ENCODE data around the gene TRPM2. TPM values are rescaled to one million over a fixed set of nuclear protein-coding genes. Genes with fewer than 3 reads are reported as not detected.

TRPM2 gene
- total and polyA plus RNA-seq, 5 donors from 2014 or later: 0.38 to 3.1 (median 1.1) TPM

DNA sequence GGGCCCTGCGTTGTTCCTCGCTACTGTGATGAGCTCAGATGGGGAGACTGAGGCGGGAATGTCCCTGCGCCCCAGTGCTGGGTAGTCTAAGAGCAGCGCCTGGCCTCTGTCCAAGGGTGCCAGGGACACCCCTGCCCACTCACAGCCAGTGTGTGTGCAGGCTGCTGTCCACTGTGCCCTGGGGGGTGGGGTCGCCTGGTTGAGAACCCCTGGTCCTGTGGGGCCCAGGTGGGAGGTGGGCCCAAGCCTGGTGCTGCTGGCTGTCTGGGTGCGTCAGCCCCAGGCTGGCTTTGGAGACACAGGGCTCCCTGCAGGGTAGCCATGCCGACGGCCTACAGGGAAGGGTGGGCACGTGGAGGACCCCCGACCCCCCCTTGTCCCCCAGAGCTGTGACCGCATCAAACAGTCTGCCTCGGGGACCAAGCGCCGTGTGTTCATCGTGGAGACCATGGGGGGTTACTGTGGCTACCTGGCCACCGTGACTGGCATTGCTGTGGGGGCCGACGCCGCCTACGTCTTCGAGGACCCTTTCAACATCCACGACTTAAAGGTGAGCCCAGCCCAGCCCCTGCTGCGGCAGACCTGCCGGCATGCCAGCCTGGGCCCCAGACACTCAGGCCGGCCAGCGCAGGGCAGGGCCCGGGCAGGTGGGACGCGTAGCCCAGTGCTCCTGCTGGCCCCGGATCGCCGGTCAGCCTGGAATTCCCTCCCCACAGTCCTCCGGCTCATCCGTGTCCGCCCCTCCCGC lies 29.1 kb upstream of the TRPM2 start:
- peaks cover 0 to 3% (median 0%) of the 10 kb centered on the region in 7 donors for H3K9me3 Mint-ChIP-seq
- H3K27me3 ChIP-seq (ENCODE audit: control insufficient read depth, insufficient read depth, low read length): no peaks in the 10 kb centered on the region
- DNase-seq (no peak), ATAC-seq (ENCODE audit: low read depth in 2 of 2) (no peak)
- H3K4me1 ChIP-seq (ENCODE audit: control insufficient read depth, insufficient read depth, low read length, poor library complexity, severe bottlenecking): no peaks in the 10 kb centered on the region
- no peak overlapping the region for H3K4me3 ChIP-seq (ENCODE audit: low read depth, low read length)
- H3K27ac ChIP-seq (ENCODE audit: insufficient read depth, low read length, poor library complexity, severe bottlenecking): no peak overlapping the region
- H3K9me3 ChIP-seq (ENCODE audit: control insufficient read depth in 2 of 2, low read length in 2 of 2): no peaks in the 10 kb centered on the region
- peaks cover 0 to 3% (median 0%) of the 10 kb centered on the region in 4 donors for H3K4me1 Mint-ChIP-seq
- peaks cover 28% of the 10 kb centered on the region for H3K36me3 ChIP-seq (ENCODE audit: control insufficient read depth, insufficient read depth, low read length)
- no peak overlapping the region for H3K27ac Mint-ChIP-seq
- H3K4me3 Mint-ChIP-seq: no peak overlapping the region
- no peaks in the 10 kb centered on the region for H3K27me3 Mint-ChIP-seq
- no peaks in the 10 kb centered on the region for H3K36me3 Mint-ChIP-seq

DNA sequence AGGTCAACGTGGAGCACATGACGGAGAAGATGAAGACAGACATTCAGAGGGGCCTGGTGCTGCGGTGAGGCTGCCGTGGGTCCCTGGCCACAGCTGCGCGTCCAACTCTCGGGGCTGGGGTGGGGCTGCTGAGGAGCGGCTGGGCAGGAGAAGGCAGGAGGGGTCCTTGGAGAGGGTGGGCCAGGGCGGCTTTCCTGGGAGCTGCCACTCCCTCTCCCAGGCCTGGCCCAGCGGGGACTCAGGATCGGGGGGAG lies 28.6 kb upstream of the TRPM2 start:
- DNase-seq: no peak
- H3K4me3 ChIP-seq (ENCODE audit: low read depth, low read length): no peak overlapping the region
- H3K36me3 ChIP-seq (ENCODE audit: control insufficient read depth, insufficient read depth, low read length): peaks cover 24% of the 10 kb centered on the region
- Mint-ChIP-seq H3K27ac (no peak overlapping the region), H3K4me3 (no peak overlapping the region), H3K27me3 (no peaks in the 10 kb centered on the region), H3K9me3 (peaks cover 0 to 3% (median 0%) of the 10 kb centered on the region in 7 donors), H3K36me3 (no peaks in the 10 kb centered on the region), H3K4me1 (peaks cover 0 to 3% (median 0%) of the 10 kb centered on the region in 4 donors)
- H3K27me3 ChIP-seq (ENCODE audit: control insufficient read depth, insufficient read depth, low read length): no peaks in the 10 kb centered on the region
- no peak for ATAC-seq (ENCODE audit: low read depth in 2 of 2)
- H3K27ac ChIP-seq (ENCODE audit: insufficient read depth, low read length, poor library complexity, severe bottlenecking): no peak overlapping the region
- no peaks in the 10 kb centered on the region for H3K4me1 ChIP-seq (ENCODE audit: control insufficient read depth, insufficient read depth, low read length, poor library complexity, severe bottlenecking)
- no peaks in the 10 kb centered on the region for H3K9me3 ChIP-seq (ENCODE audit: control insufficient read depth in 2 of 2, low read length in 2 of 2)

DNA sequence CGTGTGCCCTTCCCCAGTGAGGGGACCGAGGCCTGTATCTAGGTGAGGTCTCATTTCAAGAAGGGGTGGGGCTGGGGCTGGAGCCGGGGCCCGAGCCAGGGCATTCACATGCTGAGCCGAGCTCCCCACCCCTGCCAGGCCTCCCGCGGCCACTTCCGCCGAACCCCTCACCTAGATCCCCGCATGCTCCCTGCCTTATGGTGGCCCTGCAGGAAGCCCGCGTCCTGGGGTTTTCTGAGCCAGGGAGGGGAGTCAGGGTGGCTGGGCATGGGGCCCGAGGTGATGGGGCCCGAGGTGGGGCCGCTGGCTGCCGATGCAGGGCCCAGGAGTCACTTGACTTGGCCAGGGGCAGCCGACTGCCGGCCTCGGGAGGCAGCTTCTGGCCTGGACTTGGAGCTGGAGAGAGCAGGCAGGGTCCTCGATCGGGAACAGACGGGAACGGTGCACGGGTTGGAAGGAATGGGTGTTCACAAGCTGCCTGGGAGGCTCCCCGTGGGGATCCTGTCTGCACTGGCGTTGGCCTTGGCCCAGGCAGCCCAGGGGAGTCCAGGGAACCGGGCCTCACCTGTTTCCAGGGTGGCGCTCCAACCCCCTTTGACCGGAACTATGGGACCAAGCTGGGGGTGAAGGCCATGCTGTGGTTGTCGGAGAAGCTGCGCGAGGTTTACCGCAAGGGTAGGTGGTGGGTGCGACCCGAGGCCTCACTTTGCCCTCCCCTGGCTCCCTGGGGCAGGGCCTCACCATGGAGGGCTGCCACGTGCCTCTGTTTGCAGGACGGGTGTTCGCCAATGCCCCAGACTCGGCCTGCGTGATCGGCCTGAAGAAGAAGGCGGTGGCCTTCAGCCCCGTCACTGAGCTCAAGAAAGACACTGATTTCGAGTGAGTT lies 27.8 kb upstream of the TRPM2 start:
- no peaks in the 10 kb centered on the region for H3K36me3 Mint-ChIP-seq
- DNase-seq: no peak
- no peak overlapping the region for H3K27ac Mint-ChIP-seq
- H3K4me1 Mint-ChIP-seq: peaks cover 0 to 3% (median 0%) of the 10 kb centered on the region in 4 donors
- H3K4me3 ChIP-seq (ENCODE audit: low read depth, low read length): no peak overlapping the region
- no peaks in the 10 kb centered on the region for H3K27me3 Mint-ChIP-seq
- ATAC-seq (ENCODE audit: low read depth in 2 of 2): no peak
- no peak overlapping the region for H3K4me3 Mint-ChIP-seq
- H3K27ac ChIP-seq (ENCODE audit: insufficient read depth, low read length, poor library complexity, severe bottlenecking): no peak overlapping the region
- H3K9me3 Mint-ChIP-seq: peaks cover 0 to 3% (median 0%) of the 10 kb centered on the region in 7 donors
- H3K9me3 ChIP-seq (ENCODE audit: control insufficient read depth in 2 of 2, low read length in 2 of 2): no peaks in the 10 kb centered on the region
- H3K27me3 ChIP-seq (ENCODE audit: control insufficient read depth, insufficient read depth, low read length): no peaks in the 10 kb centered on the region
- H3K4me1 ChIP-seq (ENCODE audit: control insufficient read depth, insufficient read depth, low read length, poor library complexity, severe bottlenecking): no peaks in the 10 kb centered on the region
- H3K36me3 ChIP-seq (ENCODE audit: control insufficient read depth, insufficient read depth, low read length): peaks cover 22% of the 10 kb centered on the region

DNA sequence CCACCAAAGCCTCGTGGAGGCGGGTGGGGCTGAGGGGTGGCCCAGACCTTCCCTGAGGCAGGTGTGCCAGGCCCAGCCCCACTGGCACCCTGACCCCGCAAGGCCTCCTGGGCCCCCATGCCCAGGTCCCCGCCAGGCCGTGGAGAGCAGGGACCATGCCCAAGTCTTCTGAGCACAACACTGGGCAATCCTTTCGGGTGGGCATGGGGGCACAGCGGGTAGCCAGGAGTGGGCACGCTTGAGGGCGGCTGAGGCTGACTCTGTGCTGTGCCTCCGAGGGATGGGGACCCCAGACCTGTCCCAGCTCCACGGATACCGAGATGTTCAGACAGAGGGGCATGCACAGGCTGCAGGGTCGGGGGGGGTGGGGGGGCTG lies 27.2 kb upstream of the TRPM2 start:
- peaks cover 19% of the 10 kb centered on the region for H3K36me3 ChIP-seq (ENCODE audit: control insufficient read depth, insufficient read depth, low read length)
- Mint-ChIP-seq H3K36me3 (no peaks in the 10 kb centered on the region), H3K4me3 (no peak overlapping the region), H3K9me3 (peaks cover 0 to 3% (median 0%) of the 10 kb centered on the region in 7 donors), H3K4me1 (peaks cover 0 to 3% (median 0%) of the 10 kb centered on the region in 4 donors), H3K27ac (no peak overlapping the region), H3K27me3 (no peaks in the 10 kb centered on the region)
- H3K27me3 ChIP-seq (ENCODE audit: control insufficient read depth, insufficient read depth, low read length): no peaks in the 10 kb centered on the region
- DNase-seq (no peak), ATAC-seq (ENCODE audit: low read depth in 2 of 2) (no peak)
- H3K4me3 ChIP-seq (ENCODE audit: low read depth, low read length): no peak overlapping the region
- H3K27ac ChIP-seq (ENCODE audit: insufficient read depth, low read length, poor library complexity, severe bottlenecking): no peak overlapping the region
- H3K4me1 ChIP-seq (ENCODE audit: control insufficient read depth, insufficient read depth, low read length, poor library complexity, severe bottlenecking): no peaks in the 10 kb centered on the region
- no peaks in the 10 kb centered on the region for H3K9me3 ChIP-seq (ENCODE audit: control insufficient read depth in 2 of 2, low read length in 2 of 2)

DNA sequence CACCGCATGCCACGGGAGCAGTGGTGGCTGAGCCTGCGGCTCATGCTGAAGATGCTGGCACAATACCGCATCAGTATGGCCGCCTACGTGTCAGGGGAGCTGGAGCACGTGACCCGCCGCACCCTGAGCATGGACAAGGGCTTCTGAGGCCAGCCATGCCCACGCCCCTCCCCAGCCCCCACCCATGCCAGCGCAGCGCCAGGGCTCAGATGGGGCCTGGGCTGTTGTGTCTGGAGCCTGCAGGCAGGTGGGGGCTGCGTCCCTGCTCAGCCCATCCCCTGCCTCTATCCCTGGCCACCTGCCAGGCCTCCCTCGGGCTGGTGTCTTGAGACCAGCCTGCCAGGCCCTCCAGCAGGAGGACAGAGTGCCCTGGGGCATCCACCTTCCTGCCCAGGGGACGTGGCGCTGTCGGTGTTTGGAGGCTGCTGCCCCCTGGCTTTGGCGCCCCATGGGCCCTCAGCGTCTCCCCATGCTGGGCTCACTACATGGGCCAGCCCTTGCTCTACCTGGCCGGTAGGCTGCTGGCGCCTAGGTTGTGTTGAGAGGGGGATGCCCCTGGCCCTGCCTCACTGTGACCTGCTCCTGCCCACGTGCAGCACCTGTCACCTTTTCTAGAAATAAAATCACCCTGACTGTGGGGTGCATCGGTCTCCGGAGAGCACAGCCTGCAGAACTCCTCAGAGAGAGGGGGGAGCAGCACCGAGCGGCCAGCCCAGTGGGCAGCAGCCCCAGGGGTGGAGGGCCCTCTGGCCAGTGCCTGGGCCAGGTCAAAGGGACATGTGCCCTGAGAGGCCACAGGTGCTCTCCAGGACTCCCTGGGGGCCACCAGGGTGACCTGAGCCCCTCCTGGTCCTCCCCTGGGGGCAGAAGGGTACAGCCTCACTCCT lies 26.5 kb upstream of the TRPM2 start:
- Mint-ChIP-seq H3K4me3 (no peak overlapping the region), H3K9me3 (peaks cover 0 to 3% (median 0%) of the 10 kb centered on the region in 7 donors), H3K27ac (no peak overlapping the region), H3K4me1 (peaks cover 0 to 5% (median 0%) of the 10 kb centered on the region in 4 donors), H3K27me3 (no peaks in the 10 kb centered on the region), H3K36me3 (peaks cover 3% of the 10 kb centered on the region)
- no peak for ATAC-seq (ENCODE audit: low read depth in 2 of 2)
- H3K27ac ChIP-seq (ENCODE audit: insufficient read depth, low read length, poor library complexity, severe bottlenecking): no peak overlapping the region
- H3K4me1 ChIP-seq (ENCODE audit: control insufficient read depth, insufficient read depth, low read length, poor library complexity, severe bottlenecking): no peaks in the 10 kb centered on the region
- DNase-seq: no peak
- H3K36me3 ChIP-seq (ENCODE audit: control insufficient read depth, insufficient read depth, low read length): peaks cover 15% of the 10 kb centered on the region
- H3K4me3 ChIP-seq (ENCODE audit: low read depth, low read length): no peak overlapping the region
- H3K9me3 ChIP-seq (ENCODE audit: control insufficient read depth in 2 of 2, low read length in 2 of 2): no peaks in the 10 kb centered on the region
- H3K27me3 ChIP-seq (ENCODE audit: control insufficient read depth, insufficient read depth, low read length): no peaks in the 10 kb centered on the region

DNA sequence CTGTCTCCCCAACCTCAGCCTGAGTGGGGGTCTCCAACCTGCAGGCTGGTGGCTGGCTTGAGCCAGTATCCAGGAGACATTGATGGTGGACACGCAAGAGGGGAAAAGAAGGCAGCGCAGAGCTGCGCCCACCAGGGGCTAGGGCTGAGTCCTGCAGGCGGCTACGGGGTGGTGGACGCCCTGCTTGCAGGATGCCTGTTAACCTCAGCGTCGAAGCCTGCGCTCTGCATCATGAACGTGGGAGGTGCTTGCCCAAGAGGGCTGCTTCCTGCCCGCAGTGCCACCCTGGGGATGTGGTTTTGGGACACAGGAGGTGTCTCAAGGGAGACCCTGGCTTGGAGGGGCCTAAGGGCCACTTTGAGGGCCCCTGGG lies 25.8 kb upstream of the TRPM2 start:
- Mint-ChIP-seq H3K4me3 (no peak overlapping the region), H3K4me1 (peaks cover 0 to 6% (median 0%) of the 10 kb centered on the region in 4 donors), H3K27ac (no peak overlapping the region), H3K27me3 (no peaks in the 10 kb centered on the region), H3K9me3 (peaks cover 0 to 3% (median 0%) of the 10 kb centered on the region in 7 donors), H3K36me3 (peaks cover 5% of the 10 kb centered on the region)
- ATAC-seq (ENCODE audit: low read depth in 2 of 2): no peak
- Histone ChIP-seq H3K36me3 (ENCODE audit: control insufficient read depth, insufficient read depth, low read length) (peaks cover 13% of the 10 kb centered on the region), H3K9me3 (ENCODE audit: control insufficient read depth in 2 of 2, low read length in 2 of 2) (no peaks in the 10 kb centered on the region), H3K4me3 (ENCODE audit: low read depth, low read length) (no peak overlapping the region), H3K27me3 (ENCODE audit: control insufficient read depth, insufficient read depth, low read length) (no peaks in the 10 kb centered on the region), H3K4me1 (ENCODE audit: control insufficient read depth, insufficient read depth, low read length, poor library complexity, severe bottlenecking) (no peaks in the 10 kb centered on the region), H3K27ac (ENCODE audit: insufficient read depth, low read length, poor library complexity, severe bottlenecking) (no peak overlapping the region)
- DNase-seq: no peak

DNA sequence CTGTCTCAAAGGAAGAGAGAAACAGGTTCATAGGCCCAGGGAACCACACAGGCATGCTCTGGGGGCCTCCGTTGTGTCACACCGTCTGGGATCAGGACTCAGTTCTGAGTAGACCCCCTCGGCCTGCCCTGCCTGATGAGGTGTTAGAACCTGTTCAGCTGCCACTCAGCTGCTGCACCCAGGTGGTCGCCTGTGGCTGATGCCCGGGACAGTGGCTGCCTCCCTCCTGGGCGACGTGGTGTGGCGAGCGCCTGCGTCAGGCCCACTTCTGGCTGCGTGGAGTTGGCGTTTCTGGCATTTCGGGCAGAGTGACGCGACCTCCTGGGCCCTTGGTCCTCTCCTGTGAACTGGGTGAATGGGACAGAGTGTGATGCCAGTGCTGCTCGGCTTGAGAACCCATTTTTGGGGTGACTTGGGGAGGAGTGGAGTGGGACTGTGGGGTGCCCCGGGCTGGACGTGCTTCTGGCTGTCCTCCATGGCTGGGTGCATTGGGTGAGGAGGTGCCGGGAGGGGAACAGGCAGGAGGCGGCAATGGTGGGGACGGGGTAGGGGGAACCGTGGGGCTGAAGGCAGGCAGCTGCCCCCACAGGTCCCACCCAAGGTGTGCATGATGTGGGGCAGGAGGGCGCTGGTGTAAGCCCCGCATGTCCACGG lies 25.1 kb upstream of the TRPM2 start:
- ATAC-seq (ENCODE audit: low read depth in 2 of 2): peak in 1 of 2 donors; percentile 4
- no peak for DNase-seq
- H3K9me3 Mint-ChIP-seq: peaks cover 0 to 3% (median 0%) of the 10 kb centered on the region in 7 donors
- peaks cover 0 to 6% (median 0%) of the 10 kb centered on the region in 4 donors for H3K4me1 Mint-ChIP-seq
- peak overlapping the region in 1 of 3 donors; percentile 23 for H3K27ac Mint-ChIP-seq
- H3K27me3 Mint-ChIP-seq: no peaks in the 10 kb centered on the region
- H3K9me3 ChIP-seq (ENCODE audit: control insufficient read depth in 2 of 2, low read length in 2 of 2): no peaks in the 10 kb centered on the region
- no peak overlapping the region for H3K4me3 ChIP-seq (ENCODE audit: low read depth, low read length)
- no peak overlapping the region for H3K4me3 Mint-ChIP-seq
- H3K4me1 ChIP-seq (ENCODE audit: control insufficient read depth, insufficient read depth, low read length, poor library complexity, severe bottlenecking): no peaks in the 10 kb centered on the region
- no peaks in the 10 kb centered on the region for H3K27me3 ChIP-seq (ENCODE audit: control insufficient read depth, insufficient read depth, low read length)
- H3K36me3 ChIP-seq (ENCODE audit: control insufficient read depth, insufficient read depth, low read length): peaks cover 10% of the 10 kb centered on the region
- H3K27ac ChIP-seq (ENCODE audit: insufficient read depth, low read length, poor library complexity, severe bottlenecking): no peak overlapping the region
- peaks cover 5% of the 10 kb centered on the region for H3K36me3 Mint-ChIP-seq

All from CD4-positive, CD25-positive, alpha-beta regulatory T cell (primary cell).